Measurements from ENCODE around the gene CDH13.

DNA sequence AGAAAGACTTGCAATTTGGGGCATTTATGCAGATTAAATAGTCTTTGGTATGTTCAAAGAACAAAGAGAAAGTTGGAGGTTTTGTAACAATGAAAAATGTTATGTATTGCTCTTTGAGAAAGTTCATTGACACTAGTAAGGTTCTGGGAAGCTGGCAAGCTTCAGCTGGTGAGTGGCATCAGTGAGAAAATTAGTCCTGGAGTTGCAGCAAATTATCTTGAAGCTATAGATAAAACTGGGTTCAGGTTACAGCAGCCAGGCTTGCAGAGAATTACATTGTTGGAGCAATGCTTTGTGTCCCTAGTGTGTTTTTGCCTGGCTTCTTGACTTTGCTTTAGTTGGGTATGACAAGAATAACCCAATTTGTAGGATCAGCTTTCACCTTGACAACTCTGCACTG is 221.2 kb downstream of the CDH13 start:
- TF ChIP-seq, protein P1, sequence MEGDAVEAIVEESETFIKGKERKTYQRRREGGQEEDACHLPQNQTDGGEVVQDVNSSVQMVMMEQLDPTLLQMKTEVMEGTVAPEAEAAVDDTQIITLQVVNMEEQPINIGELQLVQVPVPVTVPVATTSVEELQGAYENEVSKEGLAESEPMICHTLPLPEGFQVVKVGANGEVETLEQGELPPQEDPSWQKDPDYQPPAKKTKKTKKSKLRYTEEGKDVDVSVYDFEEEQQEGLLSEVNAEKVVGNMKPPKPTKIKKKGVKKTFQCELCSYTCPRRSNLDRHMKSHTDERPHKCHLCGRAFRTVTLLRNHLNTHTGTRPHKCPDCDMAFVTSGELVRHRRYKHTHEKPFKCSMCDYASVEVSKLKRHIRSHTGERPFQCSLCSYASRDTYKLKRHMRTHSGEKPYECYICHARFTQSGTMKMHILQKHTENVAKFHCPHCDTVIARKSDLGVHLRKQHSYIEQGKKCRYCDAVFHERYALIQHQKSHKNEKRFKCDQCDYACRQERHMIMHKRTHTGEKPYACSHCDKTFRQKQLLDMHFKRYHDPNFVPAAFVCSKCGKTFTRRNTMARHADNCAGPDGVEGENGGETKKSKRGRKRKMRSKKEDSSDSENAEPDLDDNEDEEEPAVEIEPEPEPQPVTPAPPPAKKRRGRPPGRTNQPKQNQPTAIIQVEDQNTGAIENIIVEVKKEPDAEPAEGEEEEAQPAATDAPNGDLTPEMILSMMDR (IDR thresholded peaks at IDR 0.05; ENCODE audit: insufficient read depth, low read length) = no peak
- TF ChIP-seq POLR2AphosphoS5 (IDR thresholded peaks at IDR 0.05; ENCODE audit: low read depth) = no peak
